Naive thymus-derived CD4-positive, alpha-beta T cell (primary cell): ENCODE data around the gene TAL1. TPM values are rescaled to one million over a fixed set of nuclear protein-coding genes. Genes with fewer than 3 reads are reported as not detected.

Experiments used
- ATAC-seq: fragments of 150-1000 bp; cut with Tn5 transposase; 2 replicates; pipeline ENCODE4 v1.10.0; 2021; ENCODE audit warnings: mild to moderate bottlenecking, moderate library complexity
- CTCF ChIA-PET: fragments of 350-600 bp; sonication (Branson Sonifier 250); formaldehyde crosslinking; loops from one replicate; lab custom pipeline; 2021; ENCODE audit warnings: antibody characterized with exemption; lab: Charles Lee
- POLR2A ChIA-PET: fragments of 350-600 bp; sonication (Branson Sonifier 250); formaldehyde crosslinking; loops from one replicate; lab custom pipeline; 2021; ENCODE audit warnings: antibody characterized with exemption, inconsistent platforms; lab: Charles Lee
- DNase-seq, 9 donors: peaks; one replicate each; pipeline versions ENCODE4 v3.0.0 to v3.0.0-alpha.2; 2020 to 2022; ENCODE audit warnings: mixed read lengths in 1 of 9
- H3K27ac ChIP-seq: one replicate; pipeline ENCODE4 v1.7.0; 2013; ENCODE audit warnings: mild to moderate bottlenecking, low read depth, low read length, moderate library complexity
- H3K27me3 ChIP-seq, 2 donors: one replicate each; pipeline ENCODE4 v1.7.0; 2013; ENCODE audit warnings: low read length in 2 of 2, mild to moderate bottlenecking in 2 of 2, moderate library complexity in 2 of 2; ENCODE audit not compliant: control insufficient read depth in 2 of 2, insufficient read depth in 2 of 2
- H3K36me3 ChIP-seq, 3 experiments: 1 replicate in 2 of 3; 2 replicates in 1 of 3; pipeline ENCODE4 v1.7.0; 2013; ENCODE audit warnings: low read length in 3 of 3, mild to moderate bottlenecking in 3 of 3, moderate library complexity in 1 of 3; ENCODE audit not compliant: insufficient read depth in 3 of 3, control insufficient read depth in 2 of 3
- H3K4me1 ChIP-seq, 2 donors: one replicate each; pipeline ENCODE4 v1.7.0; 2013; ENCODE audit warnings: low read length in 2 of 2, mild to moderate bottlenecking in 2 of 2, moderate library complexity in 1 of 2; ENCODE audit not compliant: control insufficient read depth in 2 of 2, insufficient read depth in 2 of 2
- H3K4me3 ChIP-seq: 2 replicates; pipeline ENCODE4 v1.7.0; 2013; ENCODE audit warnings: mild to moderate bottlenecking, low read length
- H3K9me3 ChIP-seq, 3 experiments: 1 replicate in 2 of 3; 2 replicates in 1 of 3; pipeline ENCODE4 v1.7.0; 2013; ENCODE audit warnings: low read length in 3 of 3; ENCODE audit not compliant: control insufficient read depth in 2 of 3
- H3K27ac Mint-ChIP-seq, 9 donors: one replicate each; pipeline ENCODE4 v1.8.0; 2020 to 2022; ENCODE audit warnings: mixed read lengths in 9 of 9, mild to moderate bottlenecking in 8 of 9, moderate library complexity in 5 of 9, inconsistent platforms in 2 of 9
- H3K27me3 Mint-ChIP-seq, 5 donors: one replicate each; pipeline ENCODE4 v1.8.0; 2021 to 2022; ENCODE audit warnings: mixed read lengths in 5 of 5, mild to moderate bottlenecking in 1 of 5
- H3K36me3 Mint-ChIP-seq, 5 donors: one replicate each; pipeline ENCODE4 v1.8.0; 2020 to 2022; ENCODE audit warnings: mixed read lengths in 5 of 5, mild to moderate bottlenecking in 3 of 5, inconsistent platforms in 1 of 5
- H3K4me1 Mint-ChIP-seq, 7 donors: one replicate each; pipeline ENCODE4 v1.8.0; 2020 to 2022; ENCODE audit warnings: mixed read lengths in 7 of 7, mild to moderate bottlenecking in 3 of 7, inconsistent platforms in 1 of 7
- H3K4me3 Mint-ChIP-seq, 10 donors: one replicate each; pipeline ENCODE4 v1.8.0; 2020 to 2022; ENCODE audit warnings: mild to moderate bottlenecking in 10 of 10, mixed read lengths in 10 of 10, moderate library complexity in 6 of 10, inconsistent platforms in 2 of 10
- H3K9me3 Mint-ChIP-seq, 11 donors: one replicate each; pipeline ENCODE4 v1.8.0; 2020 to 2022; ENCODE audit warnings: mixed read lengths in 11 of 11, mild to moderate bottlenecking in 4 of 11, inconsistent platforms in 1 of 11, moderate library complexity in 1 of 11
- intact Hi-C, 2 donors: fragments of 100-400 bp; cut with micrococcal nuclease; formaldehyde crosslinking; loops; one replicate each; pipeline ENCODE4 v1.15.1; 2023
- polyA plus RNA-seq, 2 donors: library from polyadenylated mRNA; unstranded; fragments of 300-500 nt; fragmentation: Illumina TruSeq; gene quantifications; one replicate each; pipeline ENCODE4 v1.2.3, GENCODE V29; 2021
- total RNA-seq, 6 experiments: library from RNA in 5 of 6; stranded (reverse) in 5 of 6; gene quantifications; 1 replicate in 5 of 6; 2 replicates in 1 of 6; pipeline ENCODE4 v1.2.3 and lab custom pipeline; 2021 to 2026

TAL1 gene
- total and polyA plus RNA-seq, 7 experiments from 2014 or later = 0.42 to 4.0 TPM; not detected in 5

GRCh38 chr1:47223921-47224675 is 7.9 kb downstream of the TAL1 start:
- no peak overlapping the region for H3K27ac Mint-ChIP-seq
- DNase-seq (no peak), ATAC-seq (no peak)
- peaks cover 0 to 9% (median 0%) of the 10 kb centered on the region in 5 donors for H3K36me3 Mint-ChIP-seq
- peaks cover 0 to 4% (median 0%) of the 10 kb centered on the region in 11 donors for H3K9me3 Mint-ChIP-seq
- Histone ChIP-seq H3K27me3 (peaks cover 7 to 32% of the 10 kb centered on the region in 2 donors), H3K27ac (no peak overlapping the region), H3K4me1 (no peaks in the 10 kb centered on the region), H3K9me3 (no peaks in the 10 kb centered on the region), H3K4me3 (no peak overlapping the region), H3K36me3 (no peaks in the 10 kb centered on the region)
- H3K4me3 Mint-ChIP-seq = no peak overlapping the region
- POLR2A ChIA-PET = no interaction called here
- intact Hi-C loops = no loop called here
- peaks cover 0 to 8% (median 5%) of the 10 kb centered on the region in 7 donors for H3K4me1 Mint-ChIP-seq
- CTCF ChIA-PET = no interaction called here
- H3K27me3 Mint-ChIP-seq = peaks cover 33 to 48% (median 44%) of the 10 kb centered on the region in 5 donors

- H3K9me3 Mint-ChIP-seq = peaks cover 0 to 4% (median 0%) of the 10 kb centered on the region in 11 donors
- intact Hi-C loops = no loop called here
- H3K27me3 Mint-ChIP-seq = peaks cover 31 to 44% (median 37%) of the 10 kb centered on the region in 5 donors
- H3K27me3 ChIP-seq = peaks cover 3 to 25% of the 10 kb centered on the region in 2 donors
- H3K4me3 ChIP-seq = no peak overlapping the region
- DNase-seq = no peak
- H3K27ac Mint-ChIP-seq = no peak overlapping the region
- H3K4me1 ChIP-seq = no peaks in the 10 kb centered on the region
- POLR2A ChIA-PET = no interaction called here
- H3K4me1 Mint-ChIP-seq = peaks cover 0 to 6% (median 5%) of the 10 kb centered on the region in 7 donors
- H3K4me3 Mint-ChIP-seq = no peak overlapping the region
- ATAC-seq = no peak
- H3K27ac ChIP-seq = no peak overlapping the region
- H3K36me3 ChIP-seq = no peaks in the 10 kb centered on the region
- CTCF ChIA-PET = no interaction called here
- no peaks in the 10 kb centered on the region for H3K9me3 ChIP-seq
- peaks cover 0 to 9% (median 0%) of the 10 kb centered on the region in 5 donors for H3K36me3 Mint-ChIP-seq
Measured at GRCh38 chr1:47223174-47223920, 8.7 kb downstream of the TAL1 start.

GRCh38 chr1:47222476-47222875 is 9.5 kb downstream of the TAL1 start:
- POLR2A ChIA-PET = no interaction called here
- Histone ChIP-seq H3K4me3 (no peak overlapping the region), H3K27ac (no peak overlapping the region), H3K9me3 (no peaks in the 10 kb centered on the region), H3K4me1 (no peaks in the 10 kb centered on the region), H3K36me3 (no peaks in the 10 kb centered on the region), H3K27me3 (peaks cover 3 to 19% of the 10 kb centered on the region in 2 donors)
- Mint-ChIP-seq H3K27ac (no peak overlapping the region), H3K4me1 (peaks cover 0 to 6% (median 5%) of the 10 kb centered on the region in 7 donors), H3K4me3 (no peak overlapping the region), H3K27me3 (peaks cover 22 to 36% (median 28%) of the 10 kb centered on the region in 5 donors), H3K36me3 (peaks cover 0 to 9% (median 0%) of the 10 kb centered on the region in 5 donors), H3K9me3 (peaks cover 0 to 4% (median 0%) of the 10 kb centered on the region in 11 donors)
- no peak for ATAC-seq
- DNase-seq = no peak
- CTCF ChIA-PET = no interaction called here
- intact Hi-C loops = no loop called here

- CTCF ChIA-PET = no interaction called here
- DNase-seq (no peak), ATAC-seq (no peak)
- Histone ChIP-seq H3K9me3 (no peaks in the 10 kb centered on the region), H3K4me3 (no peak overlapping the region), H3K27me3 (peaks cover 3 to 6% of the 10 kb centered on the region in 2 donors), H3K36me3 (no peaks in the 10 kb centered on the region), H3K27ac (no peak overlapping the region), H3K4me1 (no peaks in the 10 kb centered on the region)
- peaks cover 0 to 9% (median 0%) of the 10 kb centered on the region in 5 donors for H3K36me3 Mint-ChIP-seq
- peaks cover 7 to 20% (median 10%) of the 10 kb centered on the region in 5 donors for H3K27me3 Mint-ChIP-seq
- H3K9me3 Mint-ChIP-seq = peaks cover 0 to 4% (median 0%) of the 10 kb centered on the region in 11 donors
- no peak overlapping the region for H3K27ac Mint-ChIP-seq
- H3K4me1 Mint-ChIP-seq = no peaks in the 10 kb centered on the region
- POLR2A ChIA-PET = no interaction called here
- intact Hi-C loops = no loop called here
- no peak overlapping the region for H3K4me3 Mint-ChIP-seq
Measured at GRCh38 chr1:47219590-47220220, 12.3 kb downstream of the TAL1 start.

GRCh38 chr1:47219001-47219400 is 13.0 kb downstream of the TAL1 start:
- Mint-ChIP-seq H3K27me3 (peaks cover 7 to 20% (median 10%) of the 10 kb centered on the region in 5 donors), H3K4me3 (no peak overlapping the region), H3K9me3 (peaks cover 0 to 4% (median 0%) of the 10 kb centered on the region in 11 donors), H3K4me1 (no peaks in the 10 kb centered on the region), H3K27ac (no peak overlapping the region), H3K36me3 (peaks cover 0 to 9% (median 0%) of the 10 kb centered on the region in 5 donors)
- intact Hi-C loops = no loop called here
- Histone ChIP-seq H3K36me3 (no peaks in the 10 kb centered on the region), H3K9me3 (no peaks in the 10 kb centered on the region), H3K4me1 (no peaks in the 10 kb centered on the region), H3K27me3 (peaks cover 0 to 6% of the 10 kb centered on the region in 2 donors), H3K4me3 (no peak overlapping the region), H3K27ac (no peak overlapping the region)
- DNase-seq (no peak), ATAC-seq (no peak)
- POLR2A ChIA-PET = no interaction called here
- CTCF ChIA-PET = no interaction called here

- ATAC-seq = no peak
Measured at GRCh38 chr1:47216278-47217059, 15.6 kb downstream of the TAL1 start.

More at GRCh38 chr1:47216278-47217059, 15.6 kb downstream of the TAL1 start:
- intact Hi-C loops = no loop called here
- peaks cover 0 to 4% (median 0%) of the 10 kb centered on the region in 11 donors for H3K9me3 Mint-ChIP-seq
- no peak for DNase-seq
- no peak overlapping the region for H3K27ac Mint-ChIP-seq
- Histone ChIP-seq H3K27ac (no peak overlapping the region), H3K36me3 (no peaks in the 10 kb centered on the region), H3K4me1 (no peaks in the 10 kb centered on the region), H3K4me3 (no peak overlapping the region), H3K9me3 (no peaks in the 10 kb centered on the region), H3K27me3 (no peaks in the 10 kb centered on the region)
- H3K36me3 Mint-ChIP-seq = peaks cover 0 to 9% (median 0%) of the 10 kb centered on the region in 5 donors
- peaks cover 0 to 5% (median 0%) of the 10 kb centered on the region in 7 donors for H3K4me1 Mint-ChIP-seq
- H3K27me3 Mint-ChIP-seq = peaks cover 4 to 15% (median 10%) of the 10 kb centered on the region in 5 donors
- POLR2A ChIA-PET = no interaction called here
- CTCF ChIA-PET = no interaction called here
- H3K4me3 Mint-ChIP-seq = no peak overlapping the region
